AG10803 (cell line): ENCODE results near the gene KDM1B.
"Not testable (repeated sequence)": the region's sequence is repeated elsewhere in the genome, so short reads cannot be mapped to it uniquely, and the experiment has no call there.

ENCODE experiments used
- DNase-seq: peaks from one replicate; pipeline ENCODE4 v3.0.0; 2010; ENCODE audit warnings: low read depth
- H3K4me3 ChIP-seq: 2 replicates; pipeline ENCODE4 v1.5.1; 2011; ENCODE audit warnings: mild to moderate bottlenecking, low read length, control low read depth
- CTCF ChIP-seq: conservative IDR thresholded peaks from 2 replicates; pipeline ENCODE4 v1.5.1; 2011; ENCODE audit warnings: mild to moderate bottlenecking, low read length, control low read depth, inconsistent platforms

Gene KDM1B

GRCh38 chr6:18189196-18189595 lies 34.0 kb downstream of the KDM1B start:
- DNase-seq = no peak
- H3K4me3 ChIP-seq = no peak overlapping the region
- no peak for TF ChIP-seq CTCF

- no peak for TF ChIP-seq CTCF
- H3K4me3 ChIP-seq = no peak overlapping the region
- no peak for DNase-seq
Observed at GRCh38 chr6:18192026-18192425, 36.8 kb downstream of the KDM1B start.

GRCh38 chr6:18203786-18204185 lies 48.6 kb downstream of the KDM1B start:
- DNase-seq = peak; percentile 13
- H3K4me3 ChIP-seq = no peak overlapping the region
- TF ChIP-seq CTCF = no peak

- H3K4me3 ChIP-seq = no peak overlapping the region
- TF ChIP-seq CTCF = no peak
- no peak for DNase-seq
Observed at GRCh38 chr6:18204691-18205090, 49.5 kb downstream of the KDM1B start.

- no peak for DNase-seq
- no peak overlapping the region for H3K4me3 ChIP-seq
- TF ChIP-seq CTCF = no peak
Observed at GRCh38 chr6:18206591-18206990, 51.4 kb downstream of the KDM1B start.

GRCh38 chr6:18207438-18207837 lies 52.2 kb downstream of the KDM1B start:
- no peak for DNase-seq
- TF ChIP-seq CTCF = no peak
- H3K4me3 ChIP-seq = no peak overlapping the region

- TF ChIP-seq CTCF = no peak
- DNase-seq = no peak
- H3K4me3 ChIP-seq = no peak overlapping the region
Observed at GRCh38 chr6:18207949-18208348, 52.7 kb downstream of the KDM1B start.

- DNase-seq, H3K4me3 ChIP-seq: not testable (repeated sequence)
Observed at GRCh38 chr6:18208778-18209177, 53.6 kb downstream of the KDM1B start.
